Cardiac muscle cell (in vitro differentiated cells and primary cell): Measurements from ENCODE around the gene NEMP2. TPM values are rescaled to one million over a fixed set of nuclear protein-coding genes. Genes with fewer than 3 reads are reported as not detected.
"Not testable (repeated sequence)": the region's sequence is repeated elsewhere in the genome, so short reads cannot be mapped to it uniquely, and the experiment has no call there.

Experiments
- DNase-seq, 2 donors: peaks; one replicate each; pipeline versions ENCODE4 v3.0.0 to v3.0.0-alpha.2; 2010 to 2017; ENCODE audit warnings: low read depth in 1 of 2, low spot score in 1 of 2
- H3K27ac ChIP-seq: fragments of 200-600 bp; sonication (generic); 2 replicates; pipeline ENCODE4 v1.5.1; 2016
- H3K27me3 ChIP-seq: fragments of 200-600 bp; sonication (generic); 2 replicates; pipeline ENCODE4 v1.6.0; 2016; ENCODE audit warnings: control low read depth
- H3K36me3 ChIP-seq: fragments of 200-600 bp; sonication (generic); 2 replicates; pipeline ENCODE4 v1.5.1; 2016; ENCODE audit warnings: control low read depth
- H3K4me1 ChIP-seq: fragments of 200-600 bp; sonication (generic); 2 replicates; pipeline ENCODE4 v1.8.1; 2017; ENCODE audit warnings: low read depth, mild to moderate bottlenecking, mixed run types
- H3K4me3 ChIP-seq: fragments of 200-600 bp; sonication (generic); 2 replicates; pipeline ENCODE4 v1.5.1; 2016; ENCODE audit warnings: mild to moderate bottlenecking
- H3K9me3 ChIP-seq: fragments of 200-600 bp; sonication (generic); 2 replicates; pipeline ENCODE4 v1.5.1; 2017; ENCODE audit warnings: low read depth, mild to moderate bottlenecking, control low read depth
- polyA plus RNA-seq: library from polyadenylated mRNA; unstranded; fragments of >200 nt; fragmentation: Nextera tagmentation; extraction: Ambion mirVana; gene quantifications from 2 replicates; pipeline ENCODE4 v1.2.1, GENCODE V29; 2016
- total RNA-seq: library from RNA; depleted of rRNA; stranded (reverse); fragments of >200 nt; gene quantifications from 2 replicates; pipeline ENCODE4 v1.2.3, GENCODE V29; 2016
- TF ChIP-seq, protein P1 (sequence below): IDR thresholded peaks from 2 replicates; pipeline ENCODE4 v1.5.1; 2012; ENCODE audit warnings: low read depth, mild to moderate bottlenecking, low read length

The NEMP2 gene
- total and polyA plus RNA-seq, 2 experiments from 2014 or later: 2.5 to 5.4 TPM

DNA sequence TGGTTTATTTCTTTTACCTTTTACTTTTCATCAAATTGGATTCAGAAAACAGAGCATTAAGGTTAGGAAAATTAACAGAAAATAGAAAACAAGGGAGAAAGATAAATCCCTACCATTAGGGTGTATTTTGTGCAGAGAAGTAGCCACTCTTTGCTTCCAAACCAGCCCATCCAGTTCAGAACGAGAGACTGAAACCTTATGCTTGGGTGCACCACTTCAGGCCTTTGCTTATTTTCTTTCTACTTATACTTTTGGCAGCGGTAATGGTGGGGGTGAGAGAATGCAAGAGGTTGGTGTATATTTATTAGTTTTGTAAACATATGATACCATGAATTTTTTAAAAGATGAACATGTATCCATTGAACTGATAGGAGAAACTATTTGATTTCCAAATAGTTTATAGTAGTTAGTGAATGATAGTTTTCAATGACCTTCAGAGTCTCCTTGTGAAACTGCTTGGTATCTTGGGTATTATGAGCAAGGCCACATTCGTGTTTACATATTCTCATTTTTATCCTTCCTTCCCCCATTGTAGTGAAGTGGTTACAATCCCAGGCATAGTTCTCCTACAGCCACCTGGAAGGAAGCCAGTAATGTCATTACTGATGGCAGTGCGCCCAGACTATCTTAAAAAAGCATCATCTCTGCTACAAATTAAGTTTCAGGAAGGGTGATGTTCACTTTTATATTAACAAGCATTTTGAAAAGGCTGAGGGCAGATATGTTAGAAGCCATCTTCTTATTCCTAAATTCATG, 65.5 kb downstream of the NEMP2 start:
- H3K4me1 ChIP-seq: peaks cover 27% of the 10 kb centered on the region
- peak overlapping the region; percentile 55 for H3K27ac ChIP-seq

DNA sequence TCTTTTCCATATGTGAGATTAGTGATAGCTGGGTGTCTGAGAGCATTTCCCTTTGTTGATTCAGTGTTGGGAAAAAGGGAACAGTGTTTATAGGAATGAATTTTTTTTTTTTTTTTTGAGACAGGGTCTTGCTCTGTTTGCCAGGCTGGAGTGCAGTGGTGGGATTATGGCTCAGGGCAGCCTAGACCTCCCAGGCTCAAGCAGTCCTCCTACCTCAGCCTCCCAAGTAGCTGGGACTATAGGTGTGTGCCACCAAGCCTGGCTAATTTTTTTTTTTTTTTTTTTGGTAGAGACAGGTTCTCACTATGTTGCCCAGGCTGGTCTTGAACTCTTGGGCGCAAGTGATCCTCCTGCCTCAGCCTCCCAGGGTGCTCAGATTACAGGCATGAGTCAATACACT, 66.2 kb downstream of the NEMP2 start:
- H3K4me3 ChIP-seq, H3K9me3 ChIP-seq, DNase-seq, H3K27me3 ChIP-seq, H3K36me3 ChIP-seq, H3K27ac ChIP-seq: not testable (repeated sequence)
- H3K4me1 ChIP-seq: peaks cover 27% of the 10 kb centered on the region

More for the DNA sequence above, 65.5 kb downstream of the NEMP2 start:
- Histone ChIP-seq H3K4me3 (no peak overlapping the region), H3K9me3 (no peaks in the 10 kb centered on the region), H3K36me3 (no peaks in the 10 kb centered on the region), H3K27me3 (no peaks in the 10 kb centered on the region)
- TF ChIP-seq, protein P1, sequence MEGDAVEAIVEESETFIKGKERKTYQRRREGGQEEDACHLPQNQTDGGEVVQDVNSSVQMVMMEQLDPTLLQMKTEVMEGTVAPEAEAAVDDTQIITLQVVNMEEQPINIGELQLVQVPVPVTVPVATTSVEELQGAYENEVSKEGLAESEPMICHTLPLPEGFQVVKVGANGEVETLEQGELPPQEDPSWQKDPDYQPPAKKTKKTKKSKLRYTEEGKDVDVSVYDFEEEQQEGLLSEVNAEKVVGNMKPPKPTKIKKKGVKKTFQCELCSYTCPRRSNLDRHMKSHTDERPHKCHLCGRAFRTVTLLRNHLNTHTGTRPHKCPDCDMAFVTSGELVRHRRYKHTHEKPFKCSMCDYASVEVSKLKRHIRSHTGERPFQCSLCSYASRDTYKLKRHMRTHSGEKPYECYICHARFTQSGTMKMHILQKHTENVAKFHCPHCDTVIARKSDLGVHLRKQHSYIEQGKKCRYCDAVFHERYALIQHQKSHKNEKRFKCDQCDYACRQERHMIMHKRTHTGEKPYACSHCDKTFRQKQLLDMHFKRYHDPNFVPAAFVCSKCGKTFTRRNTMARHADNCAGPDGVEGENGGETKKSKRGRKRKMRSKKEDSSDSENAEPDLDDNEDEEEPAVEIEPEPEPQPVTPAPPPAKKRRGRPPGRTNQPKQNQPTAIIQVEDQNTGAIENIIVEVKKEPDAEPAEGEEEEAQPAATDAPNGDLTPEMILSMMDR: no peak
- DNase-seq: peak; percentile 51 to 97

DNA sequence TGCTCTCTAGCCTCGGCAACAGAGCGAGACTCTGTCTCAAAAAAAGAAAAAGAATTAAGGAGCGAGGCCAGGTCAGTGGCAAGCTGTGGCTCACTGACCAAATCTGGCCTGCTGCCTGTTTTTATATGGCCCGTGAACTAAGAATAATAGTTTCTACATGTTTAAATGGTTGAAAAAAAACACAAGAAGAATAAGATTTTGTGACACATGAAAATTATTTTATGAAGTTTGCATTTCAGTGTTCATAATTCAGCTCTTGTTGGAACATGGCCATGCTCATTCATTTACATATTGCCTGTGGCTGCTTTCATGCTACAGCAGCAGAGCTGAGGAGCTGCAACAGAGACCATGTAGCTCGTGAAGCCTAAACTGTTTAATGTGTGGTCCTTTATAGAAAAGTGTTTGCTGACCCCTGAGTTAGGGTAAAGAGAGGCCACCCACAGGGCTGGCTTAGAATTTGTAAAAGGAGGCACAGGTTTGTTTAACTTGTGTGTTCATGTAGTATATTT, 66.9 kb downstream of the NEMP2 start:
- H3K36me3 ChIP-seq: no peaks in the 10 kb centered on the region
- no peaks in the 10 kb centered on the region for H3K9me3 ChIP-seq
- peaks cover 27% of the 10 kb centered on the region for H3K4me1 ChIP-seq
- no peak overlapping the region for H3K4me3 ChIP-seq
- H3K27ac ChIP-seq: no peak overlapping the region
- TF ChIP-seq, protein P1: no peak
- no peaks in the 10 kb centered on the region for H3K27me3 ChIP-seq
- no peak for DNase-seq

DNA sequence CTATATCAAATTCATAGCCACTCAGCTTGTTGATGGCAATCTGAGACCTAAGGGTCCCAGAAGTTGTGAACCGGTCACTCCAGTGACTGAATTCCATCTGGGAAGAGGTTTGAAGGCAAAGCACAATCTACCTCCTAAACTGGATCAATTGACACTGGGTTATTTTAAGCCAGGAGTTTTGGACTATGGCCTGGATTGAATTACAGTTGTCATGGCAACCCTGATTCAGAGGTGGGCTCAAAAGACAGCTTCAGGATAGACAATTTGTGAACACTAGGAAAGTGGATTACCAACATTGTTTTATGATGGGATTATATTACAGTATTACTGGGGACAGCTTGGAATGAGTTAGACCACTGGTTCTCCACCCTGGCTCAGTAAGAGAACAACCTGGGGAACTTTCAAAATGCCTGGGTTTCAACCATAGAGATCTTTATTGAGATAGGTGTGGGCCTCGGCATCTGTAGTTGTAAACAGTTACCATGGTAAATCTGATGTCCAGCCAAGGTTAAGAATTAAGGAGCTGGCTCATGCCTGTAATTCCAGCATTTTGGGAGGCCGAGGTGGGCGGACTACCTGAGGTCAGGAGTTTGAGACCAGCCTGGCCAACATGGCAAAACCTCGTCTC, 67.6 kb downstream of the NEMP2 start:
- H3K4me1 ChIP-seq: peaks cover 27% of the 10 kb centered on the region
- DNase-seq: no peak
- no peaks in the 10 kb centered on the region for H3K9me3 ChIP-seq
- no peaks in the 10 kb centered on the region for H3K27me3 ChIP-seq
- H3K36me3 ChIP-seq: no peaks in the 10 kb centered on the region
- TF ChIP-seq, protein P1: no peak
- no peak overlapping the region for H3K4me3 ChIP-seq
- H3K27ac ChIP-seq: no peak overlapping the region

DNA sequence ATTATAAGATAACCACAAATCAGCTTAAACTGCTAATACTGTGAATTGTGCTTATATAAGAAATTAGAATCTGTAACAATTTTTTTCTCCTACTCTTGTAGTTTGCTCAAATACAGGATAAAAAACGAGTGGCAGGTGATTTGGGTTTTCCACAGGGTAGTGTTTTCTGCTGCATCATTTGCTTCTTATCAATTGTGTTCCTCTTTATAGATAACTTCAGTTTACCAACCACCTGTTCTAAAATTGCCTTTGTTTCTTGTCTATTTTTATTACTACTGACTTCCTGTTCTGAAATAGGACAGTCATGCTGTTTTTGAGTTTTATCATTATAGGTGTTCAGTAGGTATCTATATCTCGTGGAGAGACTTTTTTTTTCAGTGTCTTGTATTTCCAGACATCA, 69.5 kb downstream of the NEMP2 start:
- no peak for DNase-seq
- H3K27me3 ChIP-seq: no peaks in the 10 kb centered on the region
- TF ChIP-seq, protein P1: no peak
- H3K36me3 ChIP-seq: no peaks in the 10 kb centered on the region
- H3K4me3 ChIP-seq: no peak overlapping the region
- H3K4me1 ChIP-seq: peaks cover 27% of the 10 kb centered on the region
- H3K9me3 ChIP-seq: no peaks in the 10 kb centered on the region
- H3K27ac ChIP-seq: no peak overlapping the region

DNA sequence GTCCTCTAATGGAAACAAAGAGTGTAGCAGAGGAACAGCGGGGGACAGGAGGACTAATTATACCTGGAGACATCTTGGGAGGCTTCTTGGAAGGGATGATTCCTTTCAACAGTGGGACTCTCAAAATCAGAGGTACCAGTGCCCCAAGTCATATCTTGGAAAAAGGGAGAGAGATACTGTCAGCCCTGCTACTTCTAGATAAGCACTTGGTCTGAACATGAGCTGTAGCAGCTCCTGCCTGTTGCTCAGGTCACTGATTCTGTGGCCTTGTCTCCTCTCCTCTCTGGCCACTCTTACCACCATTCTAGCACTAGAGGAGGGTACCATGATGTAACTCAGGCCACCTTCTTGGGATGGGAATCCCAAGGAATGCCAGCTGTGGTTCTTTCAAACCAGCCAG, 71.9 kb downstream of the NEMP2 start:
- peaks cover 10% of the 10 kb centered on the region for H3K4me1 ChIP-seq
- no peaks in the 10 kb centered on the region for H3K9me3 ChIP-seq
- no peak overlapping the region for H3K4me3 ChIP-seq
- no peaks in the 10 kb centered on the region for H3K27me3 ChIP-seq
- H3K27ac ChIP-seq: no peak overlapping the region
- TF ChIP-seq, protein P1: no peak
- H3K36me3 ChIP-seq: no peaks in the 10 kb centered on the region
- no peak for DNase-seq
